K562 (cell line): Measurements from ENCODE around the gene ARHGEF12. TPM values are rescaled to one million over a fixed set of nuclear protein-coding genes. Genes with fewer than 3 reads are reported as not detected.

ENCODE experiments used
- ATF3 ChIP-seq, 2 experiments: fragments of 450-650 bp in 1 of 2; sonication (generic) in 1 of 2; formaldehyde crosslinking in 1 of 2; IDR thresholded peaks in 1 of 2; conservative IDR thresholded peaks in 1 of 2; 2 replicates each; pipeline versions ENCODE4 v1.6.1 to v1.8.1; 2016 to 2023; ENCODE audit warnings: mild to moderate bottlenecking in 2 of 2, moderate library complexity in 2 of 2, inconsistent platforms in 1 of 2, missing genetic modification reagents in 1 of 2
- CC2D1A ChIP-seq: fragments of 450-650 bp; IDR thresholded peaks from 2 replicates; pipeline ENCODE4 v1.6.1; 2017; ENCODE audit warnings: mild to moderate bottlenecking
- ELK3 ChIP-seq: fragments of 450-650 bp; formaldehyde crosslinking; IDR thresholded peaks from 2 replicates; pipeline ENCODE4 v1.4.0; 2020; ENCODE audit warnings: mild to moderate bottlenecking
- EP300 ChIP-seq: IDR thresholded peaks from 2 replicates; pipeline ENCODE4 v1.6.1; 2012; ENCODE audit warnings: low read length, improper control_type of control experiment
- HMGN3 ChIP-seq: IDR thresholded peaks from 2 replicates; pipeline ENCODE4 v1.6.1; 2011; ENCODE audit warnings: borderline replicate concordance, low read depth, mild to moderate bottlenecking, mixed read lengths, low read length; ENCODE audit not compliant: insufficient read length; ENCODE audit errors: extremely low read depth
- HMGXB4 ChIP-seq: sonication (generic); formaldehyde crosslinking; IDR thresholded peaks from 2 replicates; pipeline ENCODE4 v1.8.1; 2023; ENCODE audit warnings: mild to moderate bottlenecking, missing genetic modification reagents
- HNRNPL ChIP-seq: fragments of 200-400 bp; formaldehyde crosslinking; IDR thresholded peaks from 2 replicates; pipeline ENCODE4 v1.6.1; 2017; ENCODE audit warnings: low read depth, mild to moderate bottlenecking, low read length
- MYC ChIP-seq, 2 experiments: fragments of 250-450 bp in 1 of 2; sonication (Bioruptor Pico) in 1 of 2; IDR thresholded peaks; 2 replicates each; pipeline versions ENCODE4 v1.5.1 to v1.6.1; 2012 to 2021; ENCODE audit warnings: low read depth in 2 of 2, borderline replicate concordance in 1 of 2, improper control_type of control experiment in 1 of 2, low read length in 1 of 2, mild to moderate bottlenecking in 1 of 2, moderate library complexity in 1 of 2
- NFXL1 ChIP-seq: fragments of 450-650 bp; formaldehyde crosslinking; IDR thresholded peaks from 2 replicates; pipeline ENCODE4 v1.4.0; 2021; ENCODE audit warnings: mild to moderate bottlenecking
- RBFOX2 ChIP-seq: fragments of 200-400 bp; formaldehyde crosslinking; IDR thresholded peaks from 2 replicates; pipeline ENCODE4 v1.6.1; 2017; ENCODE audit warnings: low read depth, mild to moderate bottlenecking, low read length, moderate library complexity
- RERE ChIP-seq: sonication (generic); formaldehyde crosslinking; IDR thresholded peaks from 2 replicates; pipeline ENCODE4 v1.8.0; 2023; ENCODE audit warnings: missing genetic modification reagents, mild to moderate bottlenecking, borderline replicate concordance
- polyA plus RNA-seq, 8 experiments: library from polyadenylated mRNA; depleted of rRNA in 4 of 8; stranded (reverse) in 5 of 8; unstranded in 3 of 8; fragments of >200 nt; fragmentation: Nextera tagmentation in 2 of 8; fragmentation: Illumina TruSeq in 1 of 8; extraction: Ambion mirVana in 2 of 8; extraction: Trizol in 1 of 8; gene quantifications; 2 replicates each; pipeline versions ENCODE4 v1.2.1 to v1.2.3, GENCODE V29; 2011 to 2014; ENCODE audit warnings: inconsistent platforms in 1 of 8, missing spikeins in 1 of 8
- total RNA-seq, 7 experiments: library from RNA; depleted of rRNA in 6 of 7; stranded (reverse); fragments of >200 nt in 6 of 7; fragmentation: Illumina TruSeq in 2 of 7; extraction: Trizol in 2 of 7; gene quantifications; 2 replicates each; pipeline versions ENCODE4 v1.2.1 to v1.2.3, GENCODE V29; 2011 to 2021; ENCODE audit warnings: low replicate concordance in 1 of 7

ARHGEF12 gene
- total and polyA plus RNA-seq, 9 of the 15 experiments (the other 6 are each of a cell fraction or from before 2014, with no cell fraction given): 3.5 to 51.7 (median 29.5) TPM

GRCh38 chr11:120336641-120337354 is 585 bp downstream of the ARHGEF12 start (continued):
- TF ChIP-seq ELK3 (CRISPR knock-in tag): no peak
- TF ChIP-seq RBFOX2: peak; percentile 53; the same call in 1 of the 2 replicates
- TF ChIP-seq RERE (CRISPR knock-in tag): no peak
- TF ChIP-seq NFXL1 (CRISPR knock-in tag): no peak
- no peak for TF ChIP-seq ATF3 (IDR thresholded peaks at IDR 0.05)
- TF ChIP-seq ATF3 (CRISPR knock-in tag; conservative IDR thresholded peaks at IDR 0.05): no peak
- TF ChIP-seq CC2D1A: no peak
- peak; percentile 31; the same call in 1 of the 2 replicates for TF ChIP-seq MYC (IDR thresholded peaks at IDR 0.05; ENCODE audit: low read depth, low read length)
- no peak for TF ChIP-seq MYC (CRISPR knock-in tag; IDR thresholded peaks at IDR 0.05; ENCODE audit: borderline replicate concordance, low read depth)
- TF ChIP-seq EP300: no peak
- no peak for TF ChIP-seq HMGXB4 (CRISPR knock-in tag)
- peak; percentile 23 for TF ChIP-seq HMGN3
- 0 out of 2 replicates have a peak, but pooled peaks have one; percentile 4 for TF ChIP-seq HNRNPL
- TF ChIP-seq, all 486 proteins: peak for 17
